Neuronal stem cell (in vitro differentiated cells): Measurements from ENCODE around the gene PDLIM7.

Experiments used
- DNase-seq: peaks from one replicate; pipeline ENCODE4 v3.0.0-alpha.2; 2013; ENCODE audit warnings: low spot score
- H2AFZ ChIP-seq: one replicate; pipeline ENCODE4 v1.6.1; 2013; ENCODE audit warnings: mild to moderate bottlenecking, low read length, inconsistent platforms
- H2AK5ac ChIP-seq: 2 replicates; pipeline ENCODE4 v1.6.1; 2013; ENCODE audit warnings: low read depth, mild to moderate bottlenecking, inconsistent platforms, low read length, moderate library complexity, mixed read lengths
- H2BK120ac ChIP-seq: 2 replicates; pipeline ENCODE4 v1.6.1; 2013; ENCODE audit warnings: low read depth, mild to moderate bottlenecking, inconsistent platforms, low read length, moderate library complexity, mixed read lengths
- H2BK12ac ChIP-seq: one replicate; pipeline ENCODE4 v1.6.1; 2013; ENCODE audit warnings: low read length, inconsistent platforms
- H2BK15ac ChIP-seq: 2 replicates; pipeline ENCODE4 v1.6.1; 2013; ENCODE audit warnings: mild to moderate bottlenecking, low read length, inconsistent platforms, mixed read lengths
- H2BK5ac ChIP-seq: one replicate; pipeline ENCODE4 v1.6.1; 2013; ENCODE audit warnings: inconsistent platforms, mild to moderate bottlenecking, low read length, moderate library complexity
- H3K14ac ChIP-seq: one replicate; pipeline ENCODE4 v1.6.1; 2013; ENCODE audit warnings: low read length, inconsistent platforms
- H3K18ac ChIP-seq: 2 replicates; pipeline ENCODE4 v1.6.1; 2013; ENCODE audit warnings: low read length, inconsistent platforms
- H3K23ac ChIP-seq: 2 replicates; pipeline ENCODE4 v1.6.1; 2013; ENCODE audit warnings: low read depth, mild to moderate bottlenecking, mixed read lengths, low read length, inconsistent platforms; ENCODE audit not compliant: poor library complexity
- H3K27ac ChIP-seq: replicated peaks from 3 replicates; pipeline ENCODE4 v1.5.1; 2013; ENCODE audit warnings: low read length, inconsistent platforms
- H3K27me3 ChIP-seq, 3 experiments: 2 replicates each; pipeline ENCODE4 v1.6.1; 2013; ENCODE audit warnings: low read length in 3 of 3, mild to moderate bottlenecking in 2 of 3, inconsistent platforms in 1 of 3, low read depth in 1 of 3, mixed read lengths in 1 of 3, moderate library complexity in 1 of 3; ENCODE audit not compliant: control insufficient read depth in 3 of 3, insufficient read depth in 3 of 3
- H3K36me3 ChIP-seq, 2 donors: replicated peaks in 1 of 2; 2 replicates each; pipeline ENCODE4 v1.6.1; 2013; ENCODE audit warnings: low read length in 2 of 2; ENCODE audit not compliant: control insufficient read depth in 2 of 2, insufficient read depth in 2 of 2
- H3K4ac ChIP-seq: 2 replicates; pipeline ENCODE4 v1.6.1; 2013; ENCODE audit warnings: inconsistent platforms, mild to moderate bottlenecking, low read length, moderate library complexity
- H3K4me1 ChIP-seq, 2 donors: 1 replicate in 1 of 2; 2 replicates in 1 of 2; pipeline ENCODE4 v1.6.1; 2013; ENCODE audit warnings: low read length in 2 of 2, low read depth in 1 of 2; ENCODE audit not compliant: control insufficient read depth in 2 of 2, insufficient read depth in 1 of 2
- H3K4me2 ChIP-seq: one replicate; pipeline ENCODE4 v1.6.1; 2013; ENCODE audit warnings: mild to moderate bottlenecking, low read length, inconsistent platforms; ENCODE audit not compliant: insufficient read depth, poor library complexity, severe bottlenecking
- H3K4me3 ChIP-seq, 2 donors: 2 replicates each; pipeline ENCODE4 v1.5.1; 2013; ENCODE audit warnings: low read length in 2 of 2, mild to moderate bottlenecking in 2 of 2, inconsistent platforms in 1 of 2, moderate library complexity in 1 of 2
- H3K79me1 ChIP-seq: one replicate; pipeline ENCODE4 v1.6.1; 2013; ENCODE audit warnings: low read depth, mild to moderate bottlenecking, inconsistent platforms, low read length, moderate library complexity
- H3K9ac ChIP-seq: one replicate; pipeline ENCODE4 v1.6.1; 2013; ENCODE audit warnings: mild to moderate bottlenecking, low read depth, low read length, inconsistent platforms; ENCODE audit not compliant: poor library complexity
- H3K9me3 ChIP-seq, 2 donors: replicated peaks in 1 of 2; 2 replicates each; pipeline versions ENCODE3 to v1.6.1; 2013; ENCODE audit warnings: low read length in 2 of 2, mild to moderate bottlenecking in 2 of 2, inconsistent platforms in 1 of 2, low read depth in 1 of 2, mixed read lengths in 1 of 2, moderate library complexity in 1 of 2; ENCODE audit not compliant: control insufficient read depth in 2 of 2, insufficient read depth in 1 of 2
- H4K8ac ChIP-seq: one replicate; pipeline ENCODE4 v1.6.1; 2013; ENCODE audit warnings: low read depth, mild to moderate bottlenecking, inconsistent platforms, low read length, moderate library complexity
- H4K91ac ChIP-seq: one replicate; pipeline ENCODE4 v1.6.1; 2013; ENCODE audit warnings: low read length, low read depth, mild to moderate bottlenecking, inconsistent platforms; ENCODE audit not compliant: poor library complexity
- WGBS, 2 donors: extraction: QIAGEN DNeasy Blood & Tissue Kit; methylation state at CpG; one replicate each; pipeline ENCODE4 v1.1.7; 2013; ENCODE audit warnings: missing lambda C conversion rate in 2 of 2, mixed read lengths in 1 of 2; ENCODE audit not compliant: insufficient read length in 2 of 2, insufficient replicate concordance in 1 of 2; ENCODE audit errors: extremely low coverage in 2 of 2; 5-methylcytosine and 5-hydroxymethylcytosine counted together

The PDLIM7 gene

DNA sequence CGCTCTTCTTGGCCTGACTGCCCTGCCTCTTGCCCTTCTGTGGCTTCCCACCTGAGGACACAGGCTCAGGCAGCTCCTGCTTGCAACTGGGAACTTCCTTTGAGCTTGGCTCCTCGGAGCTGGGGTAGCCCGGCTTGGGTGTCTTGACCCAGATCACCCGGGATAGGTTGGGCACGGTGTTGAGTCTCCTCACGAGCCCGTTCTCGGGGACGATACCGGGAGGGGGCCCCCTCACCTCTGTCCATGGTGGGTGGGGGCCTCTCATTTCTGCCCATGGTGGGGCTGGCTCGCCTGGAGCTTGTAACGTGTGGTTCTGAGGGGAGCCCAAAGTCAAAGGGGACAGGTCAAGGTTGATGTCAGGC, 27.1 kb upstream of the PDLIM7 start:
- no peaks in the 10 kb centered on the region for H3K4me1 ChIP-seq
- H2BK15ac ChIP-seq: no peak overlapping the region
- H2BK12ac ChIP-seq: no peak overlapping the region
- H3K36me3 ChIP-seq: peaks cover 72 to 95% of the 10 kb centered on the region in 2 donors
- peaks cover 2% of the 10 kb centered on the region for H3K79me1 ChIP-seq
- H3K9ac ChIP-seq: no peak overlapping the region
- no peak overlapping the region for H3K23ac ChIP-seq
- H3K27me3 ChIP-seq: no peaks in the 10 kb centered on the region
- H3K4ac ChIP-seq: no peak overlapping the region
- H3K14ac ChIP-seq: no peak overlapping the region
- no peak overlapping the region for H3K27ac ChIP-seq
- H2AK5ac ChIP-seq: no peak overlapping the region
- no peak overlapping the region for H3K4me3 ChIP-seq
- no peak for DNase-seq
- H3K9me3 ChIP-seq: no peaks in the 10 kb centered on the region
- no peak overlapping the region for H4K8ac ChIP-seq
- H3K4me2 ChIP-seq: no peak overlapping the region
- no peak overlapping the region for H3K18ac ChIP-seq
- no CpG with 5 or more reads among the region's 12 CpGs for WGBS, 2 donors
- H4K91ac ChIP-seq: no peak overlapping the region
- H2BK120ac ChIP-seq: no peak overlapping the region
- H2BK5ac ChIP-seq: no peak overlapping the region
- H2AFZ ChIP-seq: no peak overlapping the region

GRCh38 chr5:177523711-177524538, 26.5 kb upstream of the PDLIM7 start:
- H3K23ac ChIP-seq: no peak overlapping the region
- H3K4me3 ChIP-seq: no peak overlapping the region
- DNase-seq: no peak
- H3K79me1 ChIP-seq: peaks cover 2% of the 10 kb centered on the region
- no peaks in the 10 kb centered on the region for H3K27me3 ChIP-seq
- H2BK5ac ChIP-seq: no peak overlapping the region
- no peak overlapping the region for H3K18ac ChIP-seq
- no peak overlapping the region for H3K4ac ChIP-seq
- no CpG with 5 or more reads among the region's 19 CpGs for WGBS, 2 donors
- H3K36me3 ChIP-seq: peaks cover 70 to 96% of the 10 kb centered on the region in 2 donors
- no peak overlapping the region for H2BK15ac ChIP-seq
- H4K8ac ChIP-seq: no peak overlapping the region
- H3K27ac ChIP-seq: no peak overlapping the region
- H3K4me1 ChIP-seq: no peaks in the 10 kb centered on the region
- H2BK120ac ChIP-seq: no peak overlapping the region
- H3K9ac ChIP-seq: no peak overlapping the region
- H4K91ac ChIP-seq: no peak overlapping the region
- H2BK12ac ChIP-seq: no peak overlapping the region
- no peak overlapping the region for H3K14ac ChIP-seq
- no peak overlapping the region for H3K4me2 ChIP-seq
- no peaks in the 10 kb centered on the region for H3K9me3 ChIP-seq
- H2AK5ac ChIP-seq: no peak overlapping the region
- no peak overlapping the region for H2AFZ ChIP-seq

- Histone ChIP-seq H4K8ac (no peak overlapping the region), H3K36me3 (peaks cover 53 to 71% of the 10 kb centered on the region in 2 donors), H2AK5ac (no peak overlapping the region), H3K4me1 (peaks cover 3% of the 10 kb centered on the region in 2 donors), H2BK5ac (no peak overlapping the region), H4K91ac (no peak overlapping the region), H3K9me3 (no peaks in the 10 kb centered on the region), H3K27ac (no peak overlapping the region), H2BK15ac (no peak overlapping the region), H3K14ac (no peak overlapping the region), H3K18ac (no peak overlapping the region), H3K79me1 (peaks cover 9% of the 10 kb centered on the region), H3K9ac (no peak overlapping the region), H3K23ac (no peak overlapping the region), H2AFZ (no peak overlapping the region), H3K4ac (no peak overlapping the region), H3K27me3 (no peaks in the 10 kb centered on the region), H3K4me3 (no peak overlapping the region), H3K4me2 (no peak overlapping the region), H2BK12ac (no peak overlapping the region), H2BK120ac (no peak overlapping the region)
- no peak for DNase-seq
- WGBS, 2 donors: no CpG with 5 or more reads among the region's 2 CpGs
These were observed 23.6 kb upstream of the PDLIM7 start for GRCh38 chr5:177520916-177521513.

GRCh38 chr5:177520271-177520670, 22.9 kb upstream of the PDLIM7 start:
- Histone ChIP-seq H2BK120ac (no peak overlapping the region), H3K27me3 (no peaks in the 10 kb centered on the region), H3K4me2 (no peak overlapping the region), H3K14ac (no peak overlapping the region), H4K8ac (no peak overlapping the region), H3K18ac (no peak overlapping the region), H3K79me1 (peaks cover 12% of the 10 kb centered on the region), H2AK5ac (no peak overlapping the region), H3K4ac (no peak overlapping the region), H3K9ac (no peak overlapping the region), H3K4me3 (no peak overlapping the region), H2BK15ac (no peak overlapping the region), H2BK5ac (no peak overlapping the region), H4K91ac (no peak overlapping the region), H3K9me3 (no peaks in the 10 kb centered on the region), H3K23ac (no peak overlapping the region), H3K27ac (no peak overlapping the region), H3K4me1 (peaks cover 4 to 9% of the 10 kb centered on the region in 2 donors), H2AFZ (no peak overlapping the region), H3K36me3 (peaks cover 52 to 71% of the 10 kb centered on the region in 2 donors), H2BK12ac (no peak overlapping the region)
- WGBS, 2 donors: no CpG with 5 or more reads among the region's 3 CpGs
- DNase-seq: no peak
